Endothelial cell of umbilical vein (primary cell): Measurements from ENCODE around the gene ENDOD1. TPM values are rescaled to one million over a fixed set of nuclear protein-coding genes. Genes with fewer than 3 reads are reported as not detected.

ENCODE experiments used
- BruUV-seq: library from RNA; stranded (reverse); fragments of 400-500 nt; replicated peaks from 2 replicates; lab custom pipeline; 2021; lab: Mats Ljungman, UMichigan
- CTCF ChIA-PET: fragments of 300-600, 350-600 bp; sonication (Branson Sonifier 250); formaldehyde crosslinking; loops from one replicate; lab custom pipeline; 2021; ENCODE audit warnings: antibody characterized with exemption, inconsistent platforms; lab: Charles Lee
- POLR2A ChIA-PET: fragments of 300-600, 350-600 bp; sonication (Branson Sonifier 250); formaldehyde crosslinking; loops from one replicate; lab custom pipeline; 2021; ENCODE audit warnings: antibody characterized with exemption, inconsistent platforms; lab: Charles Lee
- DNase-seq: peaks from one replicate; pipeline ENCODE4 v3.0.0-alpha.2; 2011; ENCODE audit warnings: low read depth, low spot score
- FAIRE-seq: peaks from 2 replicates; lab custom pipeline; 2011; peaks lifted over from hg19 to GRCh38; lab: Jason Lieb, UNC
- H2AFZ ChIP-seq: 2 replicates; pipeline ENCODE4 v1.6.0; 2012; ENCODE audit warnings: low read depth, low read length, control low read depth, inconsistent platforms
- H3K27ac ChIP-seq: 2 replicates; pipeline ENCODE4 v1.5.1; 2011; ENCODE audit warnings: low read depth, mild to moderate bottlenecking, control low read depth, low read length, moderate library complexity; ENCODE audit not compliant: insufficient read depth
- H3K27me3 ChIP-seq, 2 experiments: 2 replicates each; pipeline versions ENCODE4 v1.6.0 to v1.6.1; 2011; ENCODE audit warnings: low read length in 2 of 2, mixed read lengths in 1 of 2; ENCODE audit not compliant: control insufficient read depth in 2 of 2, insufficient read depth in 2 of 2
- H3K36me3 ChIP-seq, 2 experiments: 2 replicates in 1 of 2; 3 replicates in 1 of 2; pipeline ENCODE4 v1.5.1; 2011; ENCODE audit warnings: low read length in 2 of 2, mild to moderate bottlenecking in 1 of 2, moderate library complexity in 1 of 2; ENCODE audit not compliant: control insufficient read depth in 2 of 2, insufficient read depth in 2 of 2; ENCODE audit errors: extremely low read depth in 1 of 2
- H3K4me1 ChIP-seq: 3 replicates; pipeline ENCODE4 v1.5.1; 2011; ENCODE audit warnings: mild to moderate bottlenecking, low read length; ENCODE audit not compliant: control insufficient read depth, insufficient read depth; ENCODE audit errors: extremely low read depth
- H3K4me2 ChIP-seq: 2 replicates; pipeline ENCODE4 v1.6.1; 2011; ENCODE audit warnings: low read length, control low read depth, mixed read lengths; ENCODE audit not compliant: insufficient read depth
- H3K4me3 ChIP-seq, 3 experiments: fragments of 200-600 bp in 1 of 3; sonication (generic), shearing (Covaris generic) in 1 of 3; replicated peaks in 1 of 3; 2 replicates each; pipeline ENCODE4 v1.5.1; 2011 to 2016; ENCODE audit warnings: control low read depth in 3 of 3, low read length in 3 of 3, mild to moderate bottlenecking in 2 of 3, inconsistent platforms in 1 of 3, low read depth in 1 of 3, moderate library complexity in 1 of 3; ENCODE audit not compliant: insufficient read depth in 1 of 3
- H3K79me2 ChIP-seq: 2 replicates; pipeline ENCODE4 v1.6.0; 2012; ENCODE audit warnings: low read length, inconsistent platforms; ENCODE audit not compliant: control insufficient read depth, insufficient read depth
- H3K9ac ChIP-seq: replicated peaks from 2 replicates; pipeline ENCODE3; 2011; ENCODE audit warnings: low read length, control low read depth; ENCODE audit not compliant: insufficient read depth; ENCODE audit errors: extremely low read depth
- H3K9me1 ChIP-seq: replicated peaks from 3 replicates; pipeline ENCODE4 v1.6.0; 2011; ENCODE audit warnings: mild to moderate bottlenecking, low read length; ENCODE audit not compliant: control insufficient read depth, insufficient read depth; ENCODE audit errors: extremely low read depth
- H3K9me3 ChIP-seq: replicated peaks from 2 replicates; pipeline ENCODE4 v1.5.1; 2012; ENCODE audit warnings: low read length, inconsistent platforms; ENCODE audit not compliant: control insufficient read depth, insufficient read depth
- H4K20me1 ChIP-seq: replicated peaks from 2 replicates; pipeline ENCODE3; 2011; ENCODE audit warnings: mild to moderate bottlenecking, low read length; ENCODE audit not compliant: control insufficient read depth, insufficient read depth; ENCODE audit errors: extremely low read depth
- EZH2 ChIP-seq: IDR thresholded peaks from 2 replicates; pipeline ENCODE4 v1.6.1; 2012; ENCODE audit warnings: borderline replicate concordance, low read depth, mild to moderate bottlenecking, moderate library complexity, low read length, inconsistent platforms; ENCODE audit not compliant: severe bottlenecking
- FOS ChIP-seq: IDR thresholded peaks from 2 replicates; pipeline ENCODE4 v1.6.1; 2011; ENCODE audit warnings: mild to moderate bottlenecking, low read length, moderate library complexity, borderline replicate concordance; ENCODE audit not compliant: insufficient read depth
- GATA2 ChIP-seq: IDR thresholded peaks from 2 replicates; pipeline ENCODE4 v1.7.0; 2011; ENCODE audit warnings: low read depth, mild to moderate bottlenecking, moderate library complexity, mixed read lengths, low read length; ENCODE audit not compliant: insufficient read length, insufficient read depth
- JUN ChIP-seq: IDR thresholded peaks from 2 replicates; pipeline ENCODE4 v1.6.1; 2011; ENCODE audit warnings: borderline replicate concordance, low read depth; ENCODE audit not compliant: insufficient read length, insufficient read depth
- MYC ChIP-seq: IDR thresholded peaks from one replicate; pipeline ENCODE4 v1.6.1; 2011; ENCODE audit warnings: mild to moderate bottlenecking, low read depth, low read length
- POLR2A ChIP-seq: IDR thresholded peaks from 2 replicates; pipeline ENCODE4 v1.6.1; 2012; ENCODE audit warnings: low read depth, mild to moderate bottlenecking, control low read depth, low read length
- POLR2AphosphoS5 ChIP-seq: IDR thresholded peaks from 2 replicates; pipeline ENCODE4 v1.6.1; 2012; ENCODE audit warnings: low read depth, mild to moderate bottlenecking, control low read depth, low read length, moderate library complexity; ENCODE audit not compliant: insufficient read depth
- dilution Hi-C: fragments of 300-500 bp; cut with MboI; formaldehyde crosslinking; loops from one replicate; pipeline ENCODE4 v1.15.0; 2019; ENCODE audit warnings: low sequenced_read_pairs; ENCODE audit not compliant: extremely low pct_ligation_motif_present
- intact Hi-C: fragments of 100-400 bp; cut with micrococcal nuclease; formaldehyde crosslinking; loops from one replicate; pipeline ENCODE4 v1.10.0; 2022
- polyA plus RNA-seq, 4 experiments: library from polyadenylated mRNA; depleted of rRNA in 3 of 4; stranded (reverse) in 3 of 4; unstranded in 1 of 4; fragments of >200 nt; gene quantifications; 2 replicates each; pipeline versions ENCODE4 v1.2.1 to v1.2.3, GENCODE V29; 2011 to 2012; ENCODE audit warnings: missing spikeins in 1 of 4
- total RNA-seq: library from RNA; stranded (reverse); gene quantifications from 2 replicates; pipeline ENCODE4 v1.2.3, GENCODE V29; 2021
- TF ChIP-seq, protein P1 (sequence below), 2 donors: IDR thresholded peaks; 1 replicate in 1 of 2; 2 replicates in 1 of 2; pipeline ENCODE4 v1.5.1; 2011; ENCODE audit warnings: low read length in 2 of 2, mild to moderate bottlenecking in 2 of 2, moderate library complexity in 2 of 2, control low read depth in 1 of 2, inconsistent platforms in 1 of 2, low read depth in 1 of 2; ENCODE audit not compliant: insufficient read depth in 1 of 2; ENCODE audit errors: extremely low read depth in 1 of 2
- TF ChIP-seq, protein P2 (sequence below): IDR thresholded peaks from 2 replicates; pipeline ENCODE4 v1.6.1; 2011; ENCODE audit not compliant: insufficient read depth, insufficient read length

The ENDOD1 gene
- total and polyA plus RNA-seq, 2 donors (not counting 3 experiments of a cell fraction or from before 2014, with no cell fraction given), result 10.5 to 20.5 TPM

- Histone ChIP-seq H3K36me3 (no peaks in the 10 kb centered on the region), H2AFZ (no peak overlapping the region), H3K9me3 (no peaks in the 10 kb centered on the region), H3K4me3 (no peak overlapping the region), H3K27ac (no peak overlapping the region), H3K9me1 (no peaks in the 10 kb centered on the region), H3K9ac (no peak overlapping the region), H3K4me2 (no peak overlapping the region), H4K20me1 (no peaks in the 10 kb centered on the region), H3K4me1 (peaks cover 47% of the 10 kb centered on the region), H3K27me3 (no peaks in the 10 kb centered on the region), H3K79me2 (no peaks in the 10 kb centered on the region)
- TF ChIP-seq JUN (no peak), MYC (no peak), GATA2 (no peak), POLR2A (no peak), EZH2 (no peak), FOS (no peak), POLR2AphosphoS5 (no peak)
- TF ChIP-seq, protein P1, sequence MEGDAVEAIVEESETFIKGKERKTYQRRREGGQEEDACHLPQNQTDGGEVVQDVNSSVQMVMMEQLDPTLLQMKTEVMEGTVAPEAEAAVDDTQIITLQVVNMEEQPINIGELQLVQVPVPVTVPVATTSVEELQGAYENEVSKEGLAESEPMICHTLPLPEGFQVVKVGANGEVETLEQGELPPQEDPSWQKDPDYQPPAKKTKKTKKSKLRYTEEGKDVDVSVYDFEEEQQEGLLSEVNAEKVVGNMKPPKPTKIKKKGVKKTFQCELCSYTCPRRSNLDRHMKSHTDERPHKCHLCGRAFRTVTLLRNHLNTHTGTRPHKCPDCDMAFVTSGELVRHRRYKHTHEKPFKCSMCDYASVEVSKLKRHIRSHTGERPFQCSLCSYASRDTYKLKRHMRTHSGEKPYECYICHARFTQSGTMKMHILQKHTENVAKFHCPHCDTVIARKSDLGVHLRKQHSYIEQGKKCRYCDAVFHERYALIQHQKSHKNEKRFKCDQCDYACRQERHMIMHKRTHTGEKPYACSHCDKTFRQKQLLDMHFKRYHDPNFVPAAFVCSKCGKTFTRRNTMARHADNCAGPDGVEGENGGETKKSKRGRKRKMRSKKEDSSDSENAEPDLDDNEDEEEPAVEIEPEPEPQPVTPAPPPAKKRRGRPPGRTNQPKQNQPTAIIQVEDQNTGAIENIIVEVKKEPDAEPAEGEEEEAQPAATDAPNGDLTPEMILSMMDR (IDR thresholded peaks at IDR 0.05; ENCODE audit: extremely low read depth in 1 of 2, insufficient read depth in 1 of 2, low read depth in 1 of 2, low read length in 2 of 2), result no peak
- TF ChIP-seq, protein P2, sequence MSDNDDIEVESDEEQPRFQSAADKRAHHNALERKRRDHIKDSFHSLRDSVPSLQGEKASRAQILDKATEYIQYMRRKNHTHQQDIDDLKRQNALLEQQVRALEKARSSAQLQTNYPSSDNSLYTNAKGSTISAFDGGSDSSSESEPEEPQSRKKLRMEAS, result no peak
- dilution Hi-C loops (no loop called here), intact Hi-C loops (no loop called here)
- FAIRE-seq (no peak), DNase-seq (no peak)
- BruUV-seq, result no TSS peak
- ChIA-PET CTCF (interaction anchor here (0.9 to 2.9 kb wide), 4 partner anchors 52 to 560 kb away, joined by 3 to 33 read pairs (median 10); partner anchors contain the start of gene SRSF8), POLR2A (no interaction called here)
Observed at GRCh38 chr11:95145430-95146060, 55.9 kb downstream of the ENDOD1 start.
